Vagina (tissue), 2 donors: Measurements from ENCODE around the gene FLT1.

Source experiments
- POLR2A ChIP-seq, 2 donors: fragments of 450-650 bp; IDR thresholded peaks; one replicate each; pipeline ENCODE4 v1.6.1; 2017; ENCODE audit warnings: antibody characterized with exemption in 2 of 2, mild to moderate bottlenecking in 2 of 2, moderate library complexity in 2 of 2
- POLR2AphosphoS5 ChIP-seq, 2 donors: sonication (generic); formaldehyde crosslinking; IDR thresholded peaks; one replicate each; pipeline ENCODE4 v1.9.0; 2017; ENCODE audit warnings: antibody characterized with exemption in 2 of 2, mild to moderate bottlenecking in 2 of 2, low read depth in 1 of 2; ENCODE audit not compliant: insufficient read depth in 1 of 2
- TF ChIP-seq, protein P1 (sequence below), 3 experiments: fragments of 450-650 bp in 2 of 3; fragments of 200-600 bp in 1 of 3; sonication (generic) in 1 of 3; IDR thresholded peaks; one replicate each; pipeline ENCODE4 v1.5.1; 2017 to 2019; ENCODE audit warnings: antibody characterized with exemption in 3 of 3, mild to moderate bottlenecking in 2 of 3, moderate library complexity in 2 of 3

DNA sequence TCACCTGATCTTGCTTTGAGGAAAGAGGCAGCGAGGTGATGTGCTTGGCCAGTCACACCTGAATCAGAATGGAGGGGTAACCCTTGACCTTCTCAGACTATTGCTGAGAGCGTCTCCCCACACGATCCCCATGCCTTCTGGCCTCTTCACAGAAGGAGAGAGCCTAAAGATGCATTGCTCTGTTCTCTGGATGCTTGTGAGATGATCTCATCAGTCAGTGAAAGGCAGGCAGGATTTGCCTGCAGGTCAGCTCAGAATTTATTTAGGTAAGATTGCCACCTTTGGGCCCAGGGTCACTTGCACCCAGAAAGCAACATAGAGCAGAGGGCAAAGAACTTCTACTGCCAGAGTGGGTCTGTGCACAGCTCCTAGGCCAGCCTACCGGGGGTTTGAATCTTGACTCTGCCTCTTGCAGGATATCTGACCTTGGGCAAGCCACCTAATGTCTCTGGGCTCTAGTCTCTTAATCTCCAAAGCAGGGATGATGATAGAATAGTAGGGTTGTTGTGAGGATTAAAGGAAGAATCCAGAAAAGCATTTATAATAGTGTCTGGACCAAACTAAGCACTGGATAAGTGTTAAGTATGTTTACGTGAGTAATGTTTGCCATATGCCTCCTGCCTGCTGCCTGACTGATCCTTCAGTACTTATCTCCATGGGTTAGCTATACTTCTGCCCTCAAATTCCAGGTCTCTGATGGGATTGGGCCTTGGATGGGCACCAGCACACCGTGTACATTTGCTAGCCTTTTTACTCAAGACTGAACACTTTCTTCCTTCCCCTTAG is 8.4 kb upstream of the FLT1 start:
- no peak for TF ChIP-seq POLR2A (IDR thresholded peaks at IDR 0.05)
- TF ChIP-seq, protein P1, sequence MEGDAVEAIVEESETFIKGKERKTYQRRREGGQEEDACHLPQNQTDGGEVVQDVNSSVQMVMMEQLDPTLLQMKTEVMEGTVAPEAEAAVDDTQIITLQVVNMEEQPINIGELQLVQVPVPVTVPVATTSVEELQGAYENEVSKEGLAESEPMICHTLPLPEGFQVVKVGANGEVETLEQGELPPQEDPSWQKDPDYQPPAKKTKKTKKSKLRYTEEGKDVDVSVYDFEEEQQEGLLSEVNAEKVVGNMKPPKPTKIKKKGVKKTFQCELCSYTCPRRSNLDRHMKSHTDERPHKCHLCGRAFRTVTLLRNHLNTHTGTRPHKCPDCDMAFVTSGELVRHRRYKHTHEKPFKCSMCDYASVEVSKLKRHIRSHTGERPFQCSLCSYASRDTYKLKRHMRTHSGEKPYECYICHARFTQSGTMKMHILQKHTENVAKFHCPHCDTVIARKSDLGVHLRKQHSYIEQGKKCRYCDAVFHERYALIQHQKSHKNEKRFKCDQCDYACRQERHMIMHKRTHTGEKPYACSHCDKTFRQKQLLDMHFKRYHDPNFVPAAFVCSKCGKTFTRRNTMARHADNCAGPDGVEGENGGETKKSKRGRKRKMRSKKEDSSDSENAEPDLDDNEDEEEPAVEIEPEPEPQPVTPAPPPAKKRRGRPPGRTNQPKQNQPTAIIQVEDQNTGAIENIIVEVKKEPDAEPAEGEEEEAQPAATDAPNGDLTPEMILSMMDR (IDR thresholded peaks at IDR 0.05), result no peak
- TF ChIP-seq POLR2AphosphoS5 (IDR thresholded peaks at IDR 0.05; ENCODE audit: insufficient read depth in 1 of 2, low read depth in 1 of 2), result no peak
